Neuron (in vitro differentiated cells): ENCODE measurements around the gene CNBD2.
"Not testable (repeated sequence)": the region's sequence is repeated elsewhere in the genome, so short reads cannot be mapped to it uniquely, and the experiment has no call there.

Experiments used
- H2AFZ ChIP-seq: one replicate; pipeline ENCODE4 v1.6.1; 2013; ENCODE audit warnings: low read depth, mild to moderate bottlenecking, inconsistent platforms, low read length, moderate library complexity
- H3K27me3 ChIP-seq: one replicate; pipeline ENCODE4 v1.6.1; 2013; ENCODE audit warnings: low read length; ENCODE audit not compliant: insufficient read depth
- H3K36me3 ChIP-seq: one replicate; pipeline ENCODE4 v1.6.1; 2013; ENCODE audit warnings: low read length; ENCODE audit not compliant: insufficient read depth
- H3K4me1 ChIP-seq: one replicate; pipeline ENCODE4 v1.6.1; 2013; ENCODE audit warnings: low read length; ENCODE audit not compliant: insufficient read depth
- H3K4me3 ChIP-seq: 2 replicates; pipeline ENCODE4 v1.5.1; 2013; ENCODE audit warnings: mild to moderate bottlenecking, low read length, moderate library complexity
- H3K9me3 ChIP-seq: one replicate; pipeline ENCODE4 v1.6.1; 2013; ENCODE audit warnings: low read length

Gene CNBD2

DNA sequence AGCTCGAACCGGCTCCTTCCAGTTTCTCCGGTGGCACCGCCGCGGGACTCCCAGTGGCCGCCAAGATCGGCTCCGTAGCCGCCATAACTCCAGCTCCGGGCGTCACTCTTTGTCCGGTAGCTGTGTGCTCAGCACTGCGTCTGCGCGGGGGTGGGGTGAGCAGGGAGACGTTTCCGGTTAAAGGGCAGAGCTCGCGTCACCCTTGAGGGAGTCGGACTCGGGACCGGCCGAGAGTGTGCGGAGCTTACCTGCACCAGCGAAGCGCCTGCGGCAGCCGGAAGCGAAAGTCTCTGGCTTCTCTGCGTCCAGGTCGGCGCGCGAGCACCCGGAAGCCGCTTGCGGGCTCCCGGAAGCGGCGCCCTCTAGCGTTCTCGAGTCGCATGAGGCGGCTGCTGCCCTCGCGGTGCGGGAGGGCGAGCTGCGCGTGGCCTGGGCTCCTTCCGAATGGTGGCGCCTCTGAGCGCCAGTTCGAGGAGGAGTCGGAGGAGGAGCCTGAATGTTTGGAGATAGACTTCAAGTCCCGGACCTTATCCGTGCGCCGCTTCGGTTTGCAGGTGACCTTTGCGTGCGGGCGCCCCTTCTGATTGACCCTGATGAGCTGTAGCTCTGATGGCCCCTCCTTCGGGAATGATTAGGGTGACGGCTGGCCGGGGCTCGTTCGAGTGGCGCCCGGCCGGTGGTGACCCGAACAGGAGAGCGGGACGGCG, 14.0 kb upstream of the CNBD2 start, which contains the start of gene SCAND1:
Gene SCAND1 (minus strand): TSS at position 303 of the 707 bp plus-strand sequence. CDS start 218 bp downstream, at position 85.
- H3K27me3 ChIP-seq = no peaks in the 10 kb centered on the region
- H3K9me3 ChIP-seq = no peaks in the 10 kb centered on the region
- peak within 1 kb of the TSS; percentile 78 for H2AFZ ChIP-seq
- H3K4me1 ChIP-seq = peaks cover 13% of the 10 kb centered on the region
- peak within 1 kb of the TSS; percentile 75 for H3K4me3 ChIP-seq
- peaks cover 6% of the 10 kb centered on the region for H3K36me3 ChIP-seq

GRCh38 chr20:35954907-35955251, 13.5 kb upstream of the CNBD2 start:
- peaks cover 13% of the 10 kb centered on the region for H3K4me1 ChIP-seq
- no peaks in the 10 kb centered on the region for H3K27me3 ChIP-seq
- H3K36me3 ChIP-seq = peaks cover 6% of the 10 kb centered on the region
- H3K9me3 ChIP-seq = no peaks in the 10 kb centered on the region
- H2AFZ ChIP-seq = peak overlapping the region; percentile 78
- H3K4me3 ChIP-seq = peak overlapping the region; percentile 75

DNA sequence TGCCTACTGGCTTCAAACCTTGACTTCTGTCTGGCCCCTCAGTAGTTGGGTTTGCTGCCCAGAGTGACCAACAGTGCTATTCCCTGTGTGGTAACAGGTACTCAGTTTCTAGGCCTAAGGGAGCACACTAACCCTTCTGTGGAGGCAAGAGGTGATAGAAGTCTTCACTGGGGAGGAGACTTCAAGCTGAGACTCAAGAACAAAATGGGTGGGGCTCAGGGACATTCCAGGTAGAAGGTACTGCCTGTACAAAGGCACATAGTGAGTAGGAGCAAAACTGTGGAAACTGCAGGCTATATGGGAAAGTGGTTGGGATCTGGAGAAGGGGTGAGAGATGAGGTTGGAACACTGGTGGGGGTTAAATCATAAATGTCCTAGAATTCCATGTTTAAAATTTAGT, 11.8 kb upstream of the CNBD2 start:
- Histone ChIP-seq H3K27me3 (no peaks in the 10 kb centered on the region), H3K36me3 (peaks cover 6% of the 10 kb centered on the region), H2AFZ (no peak overlapping the region), H3K4me1 (peaks cover 13% of the 10 kb centered on the region), H3K9me3 (no peaks in the 10 kb centered on the region), H3K4me3 (no peak overlapping the region)

- not testable (repeated sequence) for H3K4me3 ChIP-seq, H2AFZ ChIP-seq, H3K36me3 ChIP-seq, H3K27me3 ChIP-seq, H3K4me1 ChIP-seq, H3K9me3 ChIP-seq
Observed at GRCh38 chr20:35959291-35959690, 9.1 kb upstream of the CNBD2 start.

- H3K9me3 ChIP-seq = no peaks in the 10 kb centered on the region
- H2AFZ ChIP-seq = no peak overlapping the region
- H3K27me3 ChIP-seq = no peaks in the 10 kb centered on the region
- H3K36me3 ChIP-seq = no peaks in the 10 kb centered on the region
- H3K4me1 ChIP-seq = no peaks in the 10 kb centered on the region
- no peak overlapping the region for H3K4me3 ChIP-seq
Observed at GRCh38 chr20:35963878-35964277, 4.5 kb upstream of the CNBD2 start.

DNA sequence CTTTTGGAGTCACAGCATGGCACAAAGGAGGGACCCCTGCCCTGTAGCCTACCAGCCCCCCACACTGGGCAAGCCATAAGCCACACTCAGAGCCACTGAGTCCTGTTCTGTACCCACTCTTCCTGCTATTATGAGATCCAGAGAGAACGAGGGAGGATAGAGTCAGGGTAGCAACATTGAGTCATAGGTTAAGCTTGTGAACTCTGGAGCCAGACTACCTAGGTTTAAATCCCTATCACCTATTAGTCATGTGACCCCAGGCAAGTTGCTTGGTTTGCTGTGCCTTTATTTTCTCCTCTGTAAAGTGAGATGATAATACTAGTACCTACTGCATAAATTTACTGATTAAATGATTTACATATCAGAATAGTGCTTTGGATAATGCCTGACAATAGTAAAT, 540 bp downstream of the CNBD2 start:
- H3K4me1 ChIP-seq = no peaks in the 10 kb centered on the region
- no peak overlapping the region for H3K4me3 ChIP-seq
- H3K36me3 ChIP-seq = no peaks in the 10 kb centered on the region
- H3K27me3 ChIP-seq = no peaks in the 10 kb centered on the region
- H2AFZ ChIP-seq = no peak overlapping the region
- H3K9me3 ChIP-seq = peaks cover 1% of the 10 kb centered on the region

DNA sequence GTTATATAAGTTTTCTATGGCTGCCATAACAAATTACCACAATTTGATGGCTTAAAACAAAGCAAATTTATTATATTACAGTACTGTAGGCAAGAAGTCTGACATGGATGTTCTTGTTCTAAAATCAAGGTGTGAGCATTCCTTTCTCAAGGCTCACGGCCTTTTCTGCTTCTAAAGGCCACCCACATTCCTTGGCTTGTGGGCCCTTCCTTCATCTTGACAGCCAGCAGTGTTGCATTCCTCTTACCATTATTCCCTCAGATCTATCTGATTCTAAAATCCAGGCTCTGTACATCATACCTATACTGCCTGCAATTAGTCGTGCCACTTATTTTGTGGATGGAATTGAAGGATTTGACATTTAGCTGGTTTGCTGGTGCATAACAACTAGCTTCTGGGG, 3.6 kb downstream of the CNBD2 start:
- no peaks in the 10 kb centered on the region for H3K4me1 ChIP-seq
- H3K9me3 ChIP-seq = peaks cover 1% of the 10 kb centered on the region
- no peaks in the 10 kb centered on the region for H3K27me3 ChIP-seq
- H2AFZ ChIP-seq = no peak overlapping the region
- no peaks in the 10 kb centered on the region for H3K36me3 ChIP-seq
- H3K4me3 ChIP-seq = no peak overlapping the region

GRCh38 chr20:35972462-35972861, 4.1 kb downstream of the CNBD2 start:
- no peaks in the 10 kb centered on the region for H3K4me1 ChIP-seq
- no peak overlapping the region for H3K4me3 ChIP-seq
- no peaks in the 10 kb centered on the region for H3K36me3 ChIP-seq
- H3K27me3 ChIP-seq = no peaks in the 10 kb centered on the region
- peaks cover 1% of the 10 kb centered on the region for H3K9me3 ChIP-seq
- H2AFZ ChIP-seq = no peak overlapping the region

GRCh38 chr20:35974256-35974655, 5.9 kb downstream of the CNBD2 start:
- Histone ChIP-seq H2AFZ (no peak overlapping the region), H3K36me3 (no peaks in the 10 kb centered on the region), H3K4me3 (no peak overlapping the region), H3K27me3 (no peaks in the 10 kb centered on the region), H3K4me1 (no peaks in the 10 kb centered on the region), H3K9me3 (peaks cover 1% of the 10 kb centered on the region)

GRCh38 chr20:35975576-35976373, 7.4 kb downstream of the CNBD2 start:
- no peaks in the 10 kb centered on the region for H3K4me1 ChIP-seq
- H3K9me3 ChIP-seq = peaks cover 1% of the 10 kb centered on the region
- H3K27me3 ChIP-seq = no peaks in the 10 kb centered on the region
- no peak overlapping the region for H3K4me3 ChIP-seq
- H3K36me3 ChIP-seq = no peaks in the 10 kb centered on the region
- H2AFZ ChIP-seq = no peak overlapping the region

DNA sequence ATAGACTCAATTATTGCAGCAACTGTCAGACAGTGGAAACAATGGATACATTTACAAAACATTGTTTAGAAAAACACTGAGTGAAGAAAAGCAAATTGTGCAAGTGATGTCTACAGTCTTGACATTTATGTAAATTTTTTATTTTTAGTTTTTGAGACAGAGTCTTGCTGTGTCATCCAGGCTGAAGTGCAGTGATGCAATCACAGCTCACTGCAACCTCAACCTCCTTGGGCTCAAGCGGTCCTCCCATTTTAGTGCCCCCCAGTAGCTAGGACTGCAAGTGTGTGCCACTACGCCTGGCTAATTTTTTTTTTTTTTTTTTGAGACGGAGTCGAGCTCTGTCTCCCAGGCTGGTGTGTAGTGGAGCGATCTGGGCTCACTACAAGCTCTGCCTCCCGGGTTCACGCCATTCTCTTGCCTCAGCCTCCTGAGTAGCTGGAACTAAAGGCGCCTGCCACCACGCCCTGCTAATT, 9.7 kb downstream of the CNBD2 start:
- Histone ChIP-seq H3K4me3 (no peak overlapping the region), H3K9me3 (no peaks in the 10 kb centered on the region), H2AFZ (no peak overlapping the region), H3K36me3 (no peaks in the 10 kb centered on the region), H3K27me3 (no peaks in the 10 kb centered on the region), H3K4me1 (no peaks in the 10 kb centered on the region)

DNA sequence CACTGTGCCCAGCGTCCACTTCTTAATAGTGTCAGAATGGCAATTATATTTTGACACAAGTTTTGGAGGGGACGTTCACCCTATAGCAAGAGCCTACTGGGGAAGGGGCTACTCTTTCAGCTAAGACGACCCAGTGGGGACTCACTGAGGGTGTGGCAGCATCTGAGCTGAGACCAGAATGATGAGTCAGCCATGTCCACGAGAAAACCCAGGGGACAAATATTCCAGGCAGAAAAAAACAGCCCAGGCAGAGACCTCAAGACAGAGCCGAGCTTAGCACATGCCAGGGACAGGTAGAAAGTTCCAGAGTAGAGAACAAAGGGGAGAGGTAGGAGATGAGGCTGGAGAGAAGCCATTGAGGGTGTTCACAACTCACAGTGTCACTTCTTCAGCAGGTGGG, 11.2 kb downstream of the CNBD2 start:
- H3K36me3 ChIP-seq = no peaks in the 10 kb centered on the region
- H3K9me3 ChIP-seq = no peaks in the 10 kb centered on the region
- no peaks in the 10 kb centered on the region for H3K4me1 ChIP-seq
- no peaks in the 10 kb centered on the region for H3K27me3 ChIP-seq
- no peak overlapping the region for H2AFZ ChIP-seq
- H3K4me3 ChIP-seq = no peak overlapping the region

GRCh38 chr20:35981969-35982368, 13.6 kb downstream of the CNBD2 start:
- H3K36me3 ChIP-seq = no peaks in the 10 kb centered on the region
- no peaks in the 10 kb centered on the region for H3K9me3 ChIP-seq
- H2AFZ ChIP-seq = no peak overlapping the region
- no peaks in the 10 kb centered on the region for H3K27me3 ChIP-seq
- no peaks in the 10 kb centered on the region for H3K4me1 ChIP-seq
- H3K4me3 ChIP-seq = no peak overlapping the region
